Measurements from ENCODE around the gene PRR5L.

DNA sequence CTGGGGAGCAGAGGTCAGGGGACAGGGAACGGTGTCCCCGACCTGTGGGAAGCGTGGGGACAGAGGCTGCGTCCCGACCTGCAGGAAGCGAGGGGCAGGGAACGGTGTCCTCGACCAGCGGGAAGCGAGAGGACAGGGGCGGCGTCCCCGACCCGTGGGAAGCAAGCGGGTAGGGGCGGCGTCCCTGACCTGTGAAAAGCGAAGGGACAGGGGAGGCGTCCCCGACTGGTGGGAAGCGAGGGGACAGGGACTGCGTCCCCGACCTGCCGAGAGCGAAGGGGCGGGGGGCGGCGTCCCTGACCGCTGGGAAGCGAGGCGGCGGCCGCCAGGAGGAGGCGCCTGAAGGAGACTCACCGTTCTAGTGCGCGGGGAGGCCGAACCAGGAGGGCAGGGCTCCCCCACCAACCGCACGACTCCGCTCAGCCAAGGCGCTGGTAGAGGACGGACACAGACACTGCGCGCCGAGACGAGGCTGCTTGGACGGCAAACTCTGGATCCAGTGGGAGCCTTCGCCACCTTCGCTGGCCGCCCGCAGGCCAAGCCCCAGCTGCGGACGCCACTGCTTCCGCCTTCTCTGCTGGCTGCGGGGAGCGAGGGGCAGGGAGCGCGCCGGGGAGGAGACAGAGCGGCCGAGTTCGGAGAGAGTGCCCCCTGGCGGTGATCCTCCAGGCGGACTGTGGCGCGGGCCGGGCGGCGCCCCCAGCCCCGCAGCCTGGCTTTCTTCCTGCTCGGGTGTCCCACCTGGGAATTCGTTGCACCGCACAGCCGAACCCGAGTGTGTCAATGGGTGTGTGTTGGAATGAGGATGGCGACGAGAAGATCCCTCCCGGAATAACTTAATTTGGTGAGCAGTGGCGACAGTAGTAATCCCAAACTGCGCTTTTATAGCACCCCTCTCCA, 213.9 kb downstream of the PRR5L start, which contains the start of gene TRAF6:
- peak; percentile 14 to 66; a peak in 2 of 4 replicates for TF ChIP-seq REST (IDR thresholded peaks at IDR 0.05; ENCODE audit: insufficient read depth in 1 of 2, low read depth in 2 of 2, low read length in 2 of 2)
- TF ChIP-seq POLR2AphosphoS5 (IDR thresholded peaks at IDR 0.05; ENCODE audit: low read depth, low read length): peak; percentile 97

All from PFSK-1 (cell line).